Endodermal cell (in vitro differentiated cells): ENCODE measurements around the gene SH3YL1. TPM values are rescaled to one million over a fixed set of nuclear protein-coding genes. Genes with fewer than 3 reads are reported as not detected.

Experiments used
- DNase-seq: peaks from one replicate; pipeline ENCODE4 v3.0.0-alpha.2; 2017
- H3K27ac ChIP-seq: 2 replicates; pipeline ENCODE4 v1.5.1; 2013; ENCODE audit warnings: mild to moderate bottlenecking, low read depth, low read length, moderate library complexity
- H3K27me3 ChIP-seq: 2 replicates; pipeline ENCODE4 v1.6.1; 2013; ENCODE audit warnings: mild to moderate bottlenecking, low read length, moderate library complexity; ENCODE audit not compliant: insufficient read depth, control insufficient read depth, poor library complexity, severe bottlenecking
- H3K36me3 ChIP-seq: 2 replicates; pipeline ENCODE4 v1.7.0; 2013; ENCODE audit warnings: mild to moderate bottlenecking, low read length, moderate library complexity; ENCODE audit not compliant: control insufficient read depth, insufficient read depth
- H3K4me1 ChIP-seq: one replicate; pipeline ENCODE4 v1.7.0; 2013; ENCODE audit warnings: low read length; ENCODE audit not compliant: control insufficient read depth, insufficient read depth
- H3K4me3 ChIP-seq: 2 replicates; pipeline ENCODE4 v1.5.1; 2013; ENCODE audit warnings: mild to moderate bottlenecking, low read length, moderate library complexity
- H3K9ac ChIP-seq: 2 replicates; pipeline ENCODE4 v1.6.1; 2013; ENCODE audit warnings: mild to moderate bottlenecking, low read length, moderate library complexity; ENCODE audit not compliant: poor library complexity, severe bottlenecking; ENCODE audit errors: extremely low read depth
- H3K9me3 ChIP-seq: 2 replicates; pipeline ENCODE4 v1.6.1; 2013; ENCODE audit warnings: mild to moderate bottlenecking, low read length, moderate library complexity; ENCODE audit not compliant: control insufficient read depth
- H3K27ac Mint-ChIP-seq: 2 replicates; pipeline ENCODE4 v1.8.0; 2020; ENCODE audit warnings: mixed read lengths
- H3K27me3 Mint-ChIP-seq: 2 replicates; pipeline ENCODE4 v1.8.0; 2021; ENCODE audit warnings: mild to moderate bottlenecking, mixed read lengths; ENCODE audit not compliant: insufficient read depth
- H3K36me3 Mint-ChIP-seq: 2 replicates; pipeline ENCODE4 v1.8.0; 2020; ENCODE audit warnings: low read depth, mixed read lengths
- H3K4me1 Mint-ChIP-seq: 2 replicates; pipeline ENCODE4 v1.8.0; 2020; ENCODE audit warnings: mixed read lengths
- H3K4me3 Mint-ChIP-seq: 2 replicates; pipeline ENCODE4 v1.8.0; 2020; ENCODE audit warnings: mild to moderate bottlenecking, moderate library complexity, mixed read lengths
- H3K9me3 Mint-ChIP-seq: 2 replicates; pipeline ENCODE4 v1.8.0; 2020; ENCODE audit warnings: mild to moderate bottlenecking, mixed read lengths
- WGBS, 2 experiments: methylation state at CpG; one replicate each; pipeline versions ENCODE4 v1.1.5 to v1.1.7; 2013; ENCODE audit warnings: missing lambda C conversion rate in 2 of 2, mixed read lengths in 1 of 2; ENCODE audit not compliant: insufficient coverage in 1 of 2, insufficient read length in 1 of 2; 5-methylcytosine and 5-hydroxymethylcytosine counted together
- total RNA-seq, 2 donors: library from RNA; stranded (reverse); fragmentation: NEBNext Ultra II Directional in 1 of 2; extraction: Animal tissue kit (Norgen Biotek cat#: 25700) in 1 of 2; gene quantifications; 2 replicates in 1 of 2; 3 replicates in 1 of 2; pipeline ENCODE4 v1.2.1, GENCODE V29; 2021
- TF ChIP-seq, protein P1 (sequence below): fragments of 200-600 bp; sonication (generic); conservative IDR thresholded peaks from 2 replicates; pipeline ENCODE4 v1.5.0; 2021; ENCODE audit warnings: antibody characterized with exemption, mild to moderate bottlenecking

The SH3YL1 gene
- total RNA-seq, 2 donors from 2014 or later: 33.6 to 39.0 TPM

GRCh38 chr2:281381-281780, 17.5 kb upstream of the SH3YL1 start:
- H3K27ac Mint-ChIP-seq: no peak overlapping the region
- H3K36me3 Mint-ChIP-seq: peaks cover 45% of the 10 kb centered on the region
- H3K36me3 ChIP-seq: peaks cover 45% of the 10 kb centered on the region

DNA sequence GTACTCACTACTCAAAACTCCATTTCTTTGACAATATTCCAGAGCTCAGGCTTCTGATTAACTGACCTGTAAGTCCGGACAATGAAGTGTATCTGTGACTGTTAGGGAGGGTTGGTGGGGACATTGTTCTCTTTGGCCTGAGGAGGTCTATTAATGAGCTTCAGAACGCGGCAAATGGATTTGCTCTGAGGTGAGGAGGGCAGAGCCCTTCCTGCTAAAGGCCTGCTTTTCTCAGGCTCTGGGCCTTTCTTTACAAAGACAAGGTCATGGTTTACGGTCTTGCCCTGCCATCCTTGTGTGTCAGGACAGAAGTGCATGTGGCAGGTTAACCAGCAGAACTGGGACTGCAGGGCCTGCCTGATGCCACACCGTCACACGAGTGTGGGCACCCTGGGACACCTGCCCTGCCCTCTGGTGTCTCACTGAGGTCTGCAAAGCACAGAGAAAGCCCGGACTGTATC, 16.8 kb upstream of the SH3YL1 start:
- H3K9me3 Mint-ChIP-seq: no peaks in the 10 kb centered on the region
- no peak overlapping the region for H3K27ac ChIP-seq
- H3K4me3 Mint-ChIP-seq: no peak overlapping the region
- H3K9me3 ChIP-seq: no peaks in the 10 kb centered on the region
- peaks cover under 1% of the 10 kb centered on the region for H3K27me3 ChIP-seq
- WGBS, 2 experiments: 91 to 93% methylated on average over 6 to 7 of the region's 7 CpGs
- H3K27ac Mint-ChIP-seq: peak overlapping the region; percentile 52
- peaks cover 26% of the 10 kb centered on the region for H3K4me1 Mint-ChIP-seq
- H3K4me1 ChIP-seq: peaks cover 4% of the 10 kb centered on the region
- peaks cover 6% of the 10 kb centered on the region for H3K27me3 Mint-ChIP-seq
- peaks cover 51% of the 10 kb centered on the region for H3K36me3 ChIP-seq
- peaks cover 49% of the 10 kb centered on the region for H3K36me3 Mint-ChIP-seq
- no peak overlapping the region for H3K9ac ChIP-seq
- DNase-seq: no peak
- TF ChIP-seq, protein P1, sequence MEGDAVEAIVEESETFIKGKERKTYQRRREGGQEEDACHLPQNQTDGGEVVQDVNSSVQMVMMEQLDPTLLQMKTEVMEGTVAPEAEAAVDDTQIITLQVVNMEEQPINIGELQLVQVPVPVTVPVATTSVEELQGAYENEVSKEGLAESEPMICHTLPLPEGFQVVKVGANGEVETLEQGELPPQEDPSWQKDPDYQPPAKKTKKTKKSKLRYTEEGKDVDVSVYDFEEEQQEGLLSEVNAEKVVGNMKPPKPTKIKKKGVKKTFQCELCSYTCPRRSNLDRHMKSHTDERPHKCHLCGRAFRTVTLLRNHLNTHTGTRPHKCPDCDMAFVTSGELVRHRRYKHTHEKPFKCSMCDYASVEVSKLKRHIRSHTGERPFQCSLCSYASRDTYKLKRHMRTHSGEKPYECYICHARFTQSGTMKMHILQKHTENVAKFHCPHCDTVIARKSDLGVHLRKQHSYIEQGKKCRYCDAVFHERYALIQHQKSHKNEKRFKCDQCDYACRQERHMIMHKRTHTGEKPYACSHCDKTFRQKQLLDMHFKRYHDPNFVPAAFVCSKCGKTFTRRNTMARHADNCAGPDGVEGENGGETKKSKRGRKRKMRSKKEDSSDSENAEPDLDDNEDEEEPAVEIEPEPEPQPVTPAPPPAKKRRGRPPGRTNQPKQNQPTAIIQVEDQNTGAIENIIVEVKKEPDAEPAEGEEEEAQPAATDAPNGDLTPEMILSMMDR: no peak
- H3K4me3 ChIP-seq: no peak overlapping the region

More at GRCh38 chr2:281381-281780, 17.5 kb upstream of the SH3YL1 start:
- TF ChIP-seq, protein P1: no peak
- WGBS, 2 experiments: 70 to 94% methylated on average over 2 to 9 of the region's 9 CpGs
- H3K4me3 Mint-ChIP-seq: no peak overlapping the region
- H3K9me3 Mint-ChIP-seq: no peaks in the 10 kb centered on the region
- Histone ChIP-seq H3K9me3 (no peaks in the 10 kb centered on the region), H3K9ac (no peak overlapping the region), H3K4me3 (no peak overlapping the region), H3K4me1 (peaks cover 4% of the 10 kb centered on the region), H3K27me3 (peaks cover 8% of the 10 kb centered on the region), H3K27ac (no peak overlapping the region)
- H3K4me1 Mint-ChIP-seq: peaks cover 33% of the 10 kb centered on the region
- DNase-seq: no peak
- peaks cover 13% of the 10 kb centered on the region for H3K27me3 Mint-ChIP-seq

- no peak overlapping the region for H3K27ac ChIP-seq
- H3K4me3 Mint-ChIP-seq: no peak overlapping the region
- no peaks in the 10 kb centered on the region for H3K9me3 ChIP-seq
- WGBS, 2 experiments: 83 to 97% methylated on average over 2 to 4 of the region's 4 CpGs
- H3K36me3 Mint-ChIP-seq: peaks cover 49% of the 10 kb centered on the region
- H3K4me1 ChIP-seq: peaks cover 4% of the 10 kb centered on the region
- H3K9ac ChIP-seq: no peak overlapping the region
- peaks cover under 1% of the 10 kb centered on the region for H3K27me3 Mint-ChIP-seq
- H3K9me3 Mint-ChIP-seq: no peaks in the 10 kb centered on the region
- DNase-seq: no peak
- no peaks in the 10 kb centered on the region for H3K27me3 ChIP-seq
- no peak overlapping the region for H3K27ac Mint-ChIP-seq
- H3K4me1 Mint-ChIP-seq: peaks cover 20% of the 10 kb centered on the region
- peaks cover 57% of the 10 kb centered on the region for H3K36me3 ChIP-seq
- TF ChIP-seq, protein P1: no peak
- no peak overlapping the region for H3K4me3 ChIP-seq
Observed at GRCh38 chr2:279956-280649, 16.3 kb upstream of the SH3YL1 start.
